A673 (cell line): ENCODE measurements around the gene MTMR2.

Experiments used
- CTCF ChIP-seq: fragments of 300-800, 200-600 bp; sonication (generic); conservative IDR thresholded peaks from 2 replicates; pipeline ENCODE4 v1.5.1; 2017; ENCODE audit warnings: low read depth, mild to moderate bottlenecking, antibody characterized with exemption, low read length, moderate library complexity, mixed read lengths
- EZH2 ChIP-seq: fragments of 200-600 bp; sonication (generic); IDR thresholded peaks from 2 replicates; pipeline ENCODE4 v1.6.1; 2017; ENCODE audit warnings: borderline replicate concordance, low read depth, mild to moderate bottlenecking, mixed read lengths, antibody characterized with exemption, low read length; ENCODE audit not compliant: poor library complexity, severe bottlenecking

- no peak for TF ChIP-seq CTCF
- TF ChIP-seq EZH2, result no peak
These were observed 524 bp downstream of the MTMR2 start for GRCh38 chr11:95923439-95923727.
